HCT116 (cell line): Measurements from ENCODE around the gene EP300. TPM values are rescaled to one million over a fixed set of nuclear protein-coding genes. Genes with fewer than 3 reads are reported as not detected.

ENCODE experiments used
- ATAC-seq: fragments of 200-7000 bp; cut with Tn5 transposase; 2 replicates; pipeline ENCODE4 v1.9.1; 2020; ENCODE audit warnings: mild to moderate bottlenecking, moderate library complexity
- BruUV-seq: library from RNA; stranded (reverse); fragments of 400-500 nt; replicated peaks from 2 replicates; lab custom pipeline; 2021; lab: Mats Ljungman, UMichigan
- CTCF ChIA-PET: fragments of 300-600 bp; sonication (Branson Sonifier 250); formaldehyde crosslinking; loops from one replicate; lab custom pipeline; 2021; ENCODE audit warnings: antibody characterized with exemption; lab: Charles Lee
- POLR2A ChIA-PET: fragments of 300-600, 350-600 bp; sonication (Branson Sonifier 250); formaldehyde crosslinking; loops from one replicate; lab custom pipeline; 2021; ENCODE audit warnings: antibody characterized with exemption; lab: Charles Lee
- RAD21 ChIA-PET, 2 experiments: fragments of 300-600 bp; sonication (Branson Sonifier 250); formaldehyde crosslinking; loops; one replicate each; lab custom pipeline; 2023; ENCODE audit warnings: low total read pairs in 2 of 2; ENCODE audit not compliant: uncharacterized antibody in 2 of 2, unreplicated experiment in 2 of 2, low non-redundant PET in 1 of 2; lab: Charles Lee
- DNase-seq: peaks from one replicate; pipeline ENCODE4 v3.0.0-alpha.2; 2010; ENCODE audit warnings: low read depth, low spot score
- H2AFZ ChIP-seq: fragments of 200-600 bp; shearing (Covaris generic), sonication (generic); 2 replicates; pipeline ENCODE4 v1.6.1; 2017; ENCODE audit warnings: low read depth, mixed run types, mixed read lengths, antibody characterized with exemption, low read length; ENCODE audit not compliant: poor library complexity, severe bottlenecking
- H3K27ac ChIP-seq: 2 replicates; pipeline ENCODE4 v1.5.1; 2012; ENCODE audit warnings: low read depth, low read length
- H3K27me3 ChIP-seq: fragments of 200-600 bp; sonication (generic); 2 replicates; pipeline ENCODE4 v1.6.1; 2016; ENCODE audit warnings: mixed run types, low read length, mixed read lengths; ENCODE audit not compliant: insufficient read depth
- H3K36me3 ChIP-seq, 2 experiments: fragments of 200-500 bp in 1 of 2; fragments of 200-600 bp in 1 of 2; sonication (Bioruptor generic) in 1 of 2; sonication (generic) in 1 of 2; 2 replicates each; pipeline versions ENCODE4 v1.5.1 to v1.6.1; 2014 to 2016; ENCODE audit warnings: low read length in 2 of 2, inconsistent platforms in 1 of 2, mixed read lengths in 1 of 2, mixed run types in 1 of 2; ENCODE audit not compliant: insufficient read depth in 2 of 2, control insufficient read depth in 1 of 2
- H3K4me1 ChIP-seq, 2 experiments: fragments of 200-600 bp in 1 of 2; sonication (generic) in 1 of 2; 2 replicates each; pipeline versions ENCODE4 v1.5.1 to v1.6.1; 2012 to 2017; ENCODE audit warnings: low read length in 2 of 2, inconsistent platforms in 1 of 2, mild to moderate bottlenecking in 1 of 2, mixed read lengths in 1 of 2, mixed run types in 1 of 2, moderate library complexity in 1 of 2; ENCODE audit not compliant: insufficient read depth in 2 of 2, control insufficient read depth in 1 of 2
- H3K4me2 ChIP-seq: fragments of 200-600 bp; sonication (generic); 2 replicates; pipeline ENCODE4 v1.6.1; 2017; ENCODE audit warnings: mixed run types, low read length, mixed read lengths
- H3K4me3 ChIP-seq, 2 experiments: fragments of 200-600 bp in 1 of 2; sonication (generic) in 1 of 2; replicated peaks in 1 of 2; 2 replicates each; pipeline ENCODE4 v1.5.1; 2011 to 2016; ENCODE audit warnings: low read length in 2 of 2, control low read depth in 1 of 2, low read depth in 1 of 2, mild to moderate bottlenecking in 1 of 2, mixed read lengths in 1 of 2, mixed run types in 1 of 2
- H3K79me2 ChIP-seq: fragments of 200-600 bp; sonication (generic); 2 replicates; pipeline ENCODE4 v1.6.1; 2017; ENCODE audit warnings: mild to moderate bottlenecking, mixed run types, low read length, moderate library complexity, mixed read lengths; ENCODE audit not compliant: insufficient read depth
- H3K9ac ChIP-seq: fragments of 200-600 bp; sonication (generic); 2 replicates; pipeline ENCODE4 v1.6.1; 2016; ENCODE audit warnings: low read length, mixed read lengths
- H3K9me2 ChIP-seq: fragments of 200-600 bp; sonication (generic), shearing (Covaris generic); 2 replicates; pipeline ENCODE4 v1.6.1; 2017; ENCODE audit warnings: mixed run types, mild to moderate bottlenecking, moderate library complexity; ENCODE audit not compliant: insufficient read depth
- H3K9me3 ChIP-seq, 2 experiments: fragments of 200-500 bp in 1 of 2; fragments of 200-600 bp in 1 of 2; sonication (Bioruptor generic) in 1 of 2; sonication (generic) in 1 of 2; 2 replicates each; pipeline ENCODE4 v1.6.1; 2014 to 2017; ENCODE audit warnings: low read length in 2 of 2, mixed read lengths in 2 of 2, inconsistent platforms in 1 of 2, low read depth in 1 of 2, mild to moderate bottlenecking in 1 of 2, mixed run types in 1 of 2, moderate library complexity in 1 of 2; ENCODE audit not compliant: control insufficient read depth in 1 of 2, insufficient read depth in 1 of 2
- H4K20me1 ChIP-seq: fragments of 200-600 bp; sonication (generic), shearing (Covaris generic); 2 replicates; pipeline ENCODE4 v1.6.1; 2017; ENCODE audit warnings: mixed run types, mild to moderate bottlenecking, moderate library complexity; ENCODE audit not compliant: insufficient read depth
- CBX3 ChIP-seq: IDR thresholded peaks from 2 replicates; pipeline ENCODE4 v1.6.1; 2012; ENCODE audit warnings: low read depth
- CTCF ChIP-seq, 3 experiments: fragments of 200-600 bp in 1 of 3; sonication (generic) in 1 of 3; IDR thresholded peaks in 2 of 3; conservative IDR thresholded peaks in 1 of 3; 2 replicates each; pipeline ENCODE4 v1.5.1; 2012 to 2017; ENCODE audit warnings: low read depth in 2 of 3, low read length in 2 of 3, antibody characterized with exemption in 1 of 3, borderline replicate concordance in 1 of 3, control low read depth in 1 of 3, mild to moderate bottlenecking in 1 of 3, mixed read lengths in 1 of 3, mixed run types in 1 of 3, moderate library complexity in 1 of 3; ENCODE audit not compliant: insufficient read depth in 1 of 3
- EGR1 ChIP-seq: IDR thresholded peaks from 2 replicates; pipeline ENCODE4 v1.6.1; 2012; ENCODE audit warnings: low read depth
- EZH2phosphoT487 ChIP-seq: fragments of 200-600 bp; IDR thresholded peaks from 2 replicates; pipeline ENCODE4 v1.6.1; 2018; ENCODE audit warnings: antibody characterized with exemption, borderline replicate concordance
- MAX ChIP-seq: IDR thresholded peaks from 2 replicates; pipeline ENCODE4 v1.6.1; 2012
- POLR2AphosphoS5 ChIP-seq: IDR thresholded peaks from 2 replicates; pipeline ENCODE4 v1.6.1; 2011; ENCODE audit warnings: mild to moderate bottlenecking, low read depth, low read length, moderate library complexity
- RAD21 ChIP-seq: IDR thresholded peaks from 2 replicates; pipeline ENCODE4 v1.6.1; 2012; ENCODE audit warnings: low read depth, mild to moderate bottlenecking
- REST ChIP-seq: IDR thresholded peaks from 2 replicates; pipeline ENCODE4 v1.6.1; 2012; ENCODE audit warnings: low read depth
- SP1 ChIP-seq: IDR thresholded peaks from 2 replicates; pipeline ENCODE4 v1.6.1; 2012; ENCODE audit warnings: low read depth
- SRF ChIP-seq: IDR thresholded peaks from 2 replicates; pipeline ENCODE4 v1.6.1; 2012; ENCODE audit warnings: low read depth
- TCF7L2 ChIP-seq: IDR thresholded peaks from 2 replicates; pipeline ENCODE4 v1.7.0; 2011; ENCODE audit warnings: borderline replicate concordance, inconsistent platforms; ENCODE audit not compliant: insufficient read depth, insufficient read length; ENCODE audit errors: extremely low read depth
- ZBTB33 ChIP-seq: IDR thresholded peaks from 2 replicates; pipeline ENCODE4 v1.6.1; 2011; ENCODE audit warnings: mild to moderate bottlenecking, low read length, moderate library complexity; ENCODE audit not compliant: insufficient replicate concordance; ENCODE audit errors: extremely low read depth
- ZFX ChIP-seq: fragments of 450-650 bp; IDR thresholded peaks from 2 replicates; pipeline ENCODE4 v1.6.1; 2017
- intact Hi-C: fragments of 100-400 bp; cut with micrococcal nuclease; formaldehyde crosslinking; loops from 2 replicates; pipeline ENCODE4 v1.10.0; 2022
- total RNA-seq: library from RNA; stranded (reverse); gene quantifications from one replicate; pipeline ENCODE4 v1.2.1, GENCODE V29; 2021; ENCODE audit not compliant: unreplicated experiment

EP300 gene
- total RNA-seq, 1 experiment from 2014 or later = 38.8 TPM

GRCh38 chr22:41106122-41106968 is 14.0 kb downstream of the EP300 start:
- Histone ChIP-seq H3K79me2 (peaks cover 100% of the 10 kb centered on the region), H3K9ac (no peak overlapping the region), H3K4me3 (no peak overlapping the region), H3K9me2 (no peaks in the 10 kb centered on the region), H3K36me3 (peaks cover 2 to 4% of the 10 kb centered on the region in 2 experiments; a peak in 2 of 4 replicates), H3K4me1 (no peaks in the 10 kb centered on the region), H3K27me3 (no peaks in the 10 kb centered on the region), H2AFZ (no peak overlapping the region), H3K9me3 (no peaks in the 10 kb centered on the region), H3K27ac (no peak overlapping the region), H4K20me1 (peaks cover 9% of the 10 kb centered on the region; the same call in 1 of the 2 replicates), H3K4me2 (no peak overlapping the region)
- ChIA-PET RAD21 (no interaction called here), CTCF (no interaction called here), POLR2A (no interaction called here)
- intact Hi-C loops = no loop called here
- ATAC-seq (no peak), DNase-seq (no peak)
- BruUV-seq = no TSS peak
- TF ChIP-seq POLR2AphosphoS5 (no peak), EGR1 (no peak), CTCF (IDR thresholded peaks at IDR 0.05 in 2 of 3, conservative IDR thresholded peaks at IDR 0.05 in 1 of 3; ENCODE audit: borderline replicate concordance in 1 of 3, insufficient read depth in 1 of 3, low read depth in 2 of 3, low read length in 2 of 3) (no peak), ZFX (no peak), REST (no peak), SP1 (no peak), EZH2phosphoT487 (no peak), SRF (no peak), ZBTB33 (no peak), RAD21 (no peak), CBX3 (no peak), TCF7L2 (no peak), MAX (no peak)
